GM18498 (cell line): ENCODE data around the gene ZNF446.
"Not testable (repeated sequence)": the region's sequence is repeated elsewhere in the genome, so short reads cannot be mapped to it uniquely, and the experiment has no call there.

ENCODE experiments used
- ATAC-seq: cut with Tn5 transposase; IDR thresholded peaks from one replicate; pipeline ENCODE4 v1.9.1; 2021; ENCODE audit warnings: mild to moderate bottlenecking, moderate library complexity; ENCODE audit not compliant: unreplicated experiment

The ZNF446 gene

DNA sequence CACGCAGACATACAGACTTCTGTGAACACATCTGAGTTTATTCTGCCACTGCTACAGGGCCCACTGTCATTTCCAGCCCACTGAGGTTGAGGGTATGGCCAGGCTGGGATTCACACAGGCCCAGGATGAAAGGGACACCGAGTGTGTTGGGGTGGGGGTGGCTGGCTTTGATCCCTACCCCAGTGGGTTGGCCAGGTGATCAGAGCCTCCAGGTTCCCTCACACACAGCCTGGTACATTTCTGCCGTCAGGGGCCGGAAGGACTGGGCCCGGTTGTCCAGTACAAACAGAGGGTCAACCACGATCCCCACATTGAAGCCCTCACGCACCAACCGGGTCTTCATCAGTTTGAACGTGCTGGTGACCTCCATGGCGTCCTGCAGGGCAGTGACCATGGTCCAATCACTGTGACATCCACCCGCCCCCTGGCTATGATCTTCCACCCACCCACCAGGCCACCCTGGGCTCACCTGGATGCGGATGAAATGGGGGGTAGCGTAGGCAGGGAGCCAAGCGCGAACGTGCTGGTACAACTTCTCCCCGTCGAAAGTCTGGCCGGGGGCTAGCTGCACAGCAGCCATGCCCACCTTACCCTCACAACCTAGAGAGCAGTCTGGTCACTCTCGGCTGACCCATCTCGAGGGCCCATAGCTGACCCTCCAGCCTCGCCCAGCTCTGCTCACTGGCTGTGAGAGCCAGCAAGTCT is 22.3 kb downstream of the ZNF446 start:
- ATAC-seq = no peak

DNA sequence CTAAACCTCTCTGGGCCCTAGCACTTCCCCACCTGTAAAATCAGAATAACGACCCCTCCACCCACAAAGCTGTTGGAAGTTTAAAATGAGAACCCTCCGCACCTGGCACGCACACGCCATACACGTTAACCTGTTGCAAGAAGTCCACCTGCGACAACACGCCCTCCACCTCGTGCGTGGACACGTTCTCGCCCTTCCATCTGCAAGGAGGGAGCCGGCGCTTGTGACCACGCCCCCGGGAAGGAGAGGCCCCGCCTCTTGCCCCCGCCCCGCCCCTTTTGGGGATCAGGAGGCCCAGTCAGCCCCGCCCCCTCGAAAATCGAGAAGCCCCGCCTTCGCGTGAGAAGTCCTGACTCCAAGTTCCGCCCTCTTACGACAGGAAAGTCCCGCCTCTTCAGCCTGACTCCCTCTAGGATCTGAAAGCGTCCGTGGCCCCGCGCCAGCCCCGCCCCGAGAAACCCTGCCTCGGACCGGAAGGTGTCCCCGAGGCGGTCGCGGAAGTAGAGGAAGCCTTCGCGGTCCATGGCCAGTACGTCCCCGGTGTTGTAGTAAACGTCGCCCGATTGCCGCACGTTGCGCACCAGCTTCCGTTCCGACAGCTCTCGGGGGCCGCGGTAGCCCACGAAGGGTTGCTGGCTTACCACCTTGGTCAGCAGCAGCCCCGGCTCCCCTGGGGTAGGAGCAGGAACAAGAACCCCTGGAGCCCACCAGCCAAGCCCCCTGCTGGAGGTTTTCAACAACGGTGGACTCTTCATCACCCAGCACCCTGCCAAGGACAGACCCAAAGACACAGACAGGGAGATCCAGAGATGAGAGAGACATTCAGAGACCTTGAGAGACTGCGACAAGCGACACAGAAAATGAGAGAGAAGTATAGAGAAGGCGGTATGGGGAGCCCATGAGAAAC is 23.1 kb downstream of the ZNF446 start:
- ATAC-seq = peak; percentile 93

DNA sequence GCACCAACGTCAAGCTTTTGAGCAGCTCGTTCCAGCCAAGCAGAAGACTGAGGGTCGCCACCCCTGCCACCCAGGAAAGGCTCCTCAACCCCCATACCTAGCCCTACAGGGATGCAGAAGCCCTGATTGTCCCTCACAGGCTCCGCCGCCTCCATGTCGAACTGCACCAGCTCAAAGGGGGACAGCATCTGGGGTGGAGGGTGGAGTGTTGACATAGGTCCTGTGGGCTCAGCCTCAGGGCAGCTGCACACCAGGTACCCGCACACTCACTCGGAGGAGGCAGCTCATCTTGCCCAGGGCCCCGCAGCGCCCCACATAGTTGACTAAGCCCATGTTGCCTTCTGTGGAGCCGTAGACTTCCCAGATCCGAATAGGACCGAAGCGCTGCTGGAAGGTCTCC is 24.1 kb downstream of the ZNF446 start:
- ATAC-seq = no peak

DNA sequence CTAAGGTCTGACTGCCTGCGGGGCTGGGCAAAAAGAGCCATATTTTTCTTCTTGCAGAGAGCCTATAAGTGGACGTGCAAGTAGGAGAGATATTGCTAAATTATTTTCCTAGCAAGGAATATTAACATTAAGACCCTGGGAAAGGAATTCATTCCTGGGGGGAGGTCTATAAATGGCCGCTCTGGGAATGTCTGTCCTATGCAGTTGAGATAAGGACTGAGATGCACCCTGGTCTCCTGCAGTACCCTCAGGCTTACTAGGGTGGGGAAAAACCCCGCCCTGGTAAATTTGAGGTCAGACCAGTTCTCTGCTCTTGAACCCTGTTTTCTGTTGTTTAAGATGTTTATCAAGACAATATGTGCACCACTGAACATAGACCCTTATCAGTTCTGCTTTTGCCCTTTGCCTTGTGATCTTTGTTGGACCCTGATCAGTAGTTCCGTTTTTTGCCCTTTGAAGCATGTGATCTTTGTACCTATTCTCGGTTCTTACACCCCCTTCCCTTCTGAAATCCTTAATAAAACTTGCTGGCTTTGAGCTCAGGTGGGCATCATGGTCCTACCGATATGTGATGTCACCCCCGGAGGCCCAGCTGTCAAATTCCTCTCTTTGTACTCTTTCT is 31.6 kb downstream of the ZNF446 start:
- ATAC-seq = not testable (repeated sequence)

DNA sequence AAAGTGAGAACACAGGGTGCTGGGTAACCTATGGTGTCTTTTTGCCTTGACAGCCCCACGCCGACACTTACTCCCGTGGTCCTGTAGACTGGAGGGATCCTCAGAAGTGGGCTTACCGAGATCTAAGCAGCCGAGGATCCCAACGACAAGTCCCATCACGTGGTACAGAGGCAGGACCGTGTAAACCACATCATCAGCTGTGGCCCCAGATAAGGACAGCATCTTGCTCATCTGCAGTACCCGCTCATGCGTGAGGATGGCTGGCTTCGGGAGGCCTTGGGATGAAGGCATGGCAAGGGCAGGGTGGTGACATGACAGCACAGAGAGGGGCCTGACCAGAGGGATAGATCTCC is 33.6 kb downstream of the ZNF446 start:
- no peak for ATAC-seq

DNA sequence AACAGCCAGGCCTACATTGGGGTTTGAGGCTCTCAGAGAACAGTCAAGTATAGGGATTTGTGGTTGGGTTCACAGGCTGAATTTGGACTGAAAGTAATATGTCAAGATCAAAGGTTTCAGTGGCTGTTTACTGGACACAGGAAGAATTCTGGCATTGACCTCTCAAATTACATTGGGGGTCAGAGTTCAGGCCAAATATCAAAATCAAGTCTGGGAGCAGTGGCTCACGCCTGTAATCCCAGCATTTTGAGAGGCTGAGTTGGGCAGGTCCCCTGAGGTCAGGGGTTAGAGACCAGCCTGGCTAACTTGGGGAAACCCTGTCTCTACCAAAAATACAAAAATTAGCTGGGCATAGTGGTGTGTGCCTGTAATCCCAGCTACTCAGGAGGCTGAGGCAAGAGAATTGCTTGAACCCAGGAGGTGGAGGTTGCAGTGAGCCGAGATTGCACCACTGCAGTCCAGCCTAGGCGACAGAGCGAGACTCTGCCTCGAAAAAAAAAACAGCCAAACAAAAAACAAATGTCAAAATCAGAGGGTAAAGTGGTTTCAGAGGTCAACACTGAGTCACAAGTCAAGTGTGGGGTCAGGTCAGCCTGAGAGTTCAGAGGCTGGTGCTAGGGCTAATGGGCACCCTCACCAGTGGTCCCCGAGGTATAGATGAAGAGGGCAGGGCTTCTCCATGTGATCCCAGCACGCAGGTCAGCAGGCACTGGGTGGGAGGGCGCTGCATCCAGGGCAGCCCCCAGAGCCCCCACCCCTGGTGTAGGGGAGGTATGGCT is 34.1 kb downstream of the ZNF446 start:
- ATAC-seq = no peak

DNA sequence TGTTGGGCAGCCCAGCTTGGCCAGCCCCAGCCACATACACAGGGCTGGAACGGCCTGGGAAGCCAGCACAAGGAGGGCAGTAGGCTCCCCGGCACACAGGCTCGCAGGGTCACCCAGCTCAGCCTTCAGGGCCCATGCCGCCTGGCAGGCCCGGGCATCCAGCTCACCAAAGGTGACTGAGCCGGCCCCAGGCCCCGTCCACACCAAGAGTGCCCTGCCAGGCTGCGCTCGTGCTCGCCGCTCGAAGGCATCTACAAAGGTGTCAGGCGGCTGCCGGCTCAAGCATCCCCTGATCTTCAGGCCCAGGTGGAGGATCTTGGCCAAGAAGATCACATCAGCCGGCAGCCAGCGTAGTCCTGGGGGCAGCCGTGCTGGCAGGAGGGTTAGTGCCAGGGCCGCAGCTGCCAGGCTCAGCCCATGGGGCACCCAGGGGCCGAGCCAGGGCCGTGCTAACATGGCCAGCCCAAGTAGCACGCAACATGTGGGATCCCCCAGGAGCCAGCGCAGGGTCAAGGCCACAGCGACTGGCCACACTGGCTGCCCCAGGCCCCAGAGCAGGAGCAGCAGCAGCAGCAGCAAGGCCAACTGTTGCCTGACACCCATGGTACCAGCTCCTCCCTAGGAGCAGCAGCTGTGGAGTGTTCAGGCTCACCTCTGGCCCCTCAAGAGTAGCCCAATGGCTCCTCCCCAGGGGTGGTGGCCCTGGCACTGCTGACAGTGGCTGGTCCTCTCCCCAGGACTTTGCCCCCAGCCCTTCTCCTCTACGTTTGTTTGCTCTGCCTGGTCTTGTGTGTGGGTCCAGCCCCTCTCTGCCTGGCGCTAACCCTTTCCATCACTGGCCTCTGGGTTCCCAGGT is 35.4 kb downstream of the ZNF446 start, which contains the start of gene SLC27A5:
SLC27A5 (minus strand) TSS at position 640 of the 856 bp plus-strand sequence; CDS start at position 603, 37 bp downstream.
- no peak for ATAC-seq

DNA sequence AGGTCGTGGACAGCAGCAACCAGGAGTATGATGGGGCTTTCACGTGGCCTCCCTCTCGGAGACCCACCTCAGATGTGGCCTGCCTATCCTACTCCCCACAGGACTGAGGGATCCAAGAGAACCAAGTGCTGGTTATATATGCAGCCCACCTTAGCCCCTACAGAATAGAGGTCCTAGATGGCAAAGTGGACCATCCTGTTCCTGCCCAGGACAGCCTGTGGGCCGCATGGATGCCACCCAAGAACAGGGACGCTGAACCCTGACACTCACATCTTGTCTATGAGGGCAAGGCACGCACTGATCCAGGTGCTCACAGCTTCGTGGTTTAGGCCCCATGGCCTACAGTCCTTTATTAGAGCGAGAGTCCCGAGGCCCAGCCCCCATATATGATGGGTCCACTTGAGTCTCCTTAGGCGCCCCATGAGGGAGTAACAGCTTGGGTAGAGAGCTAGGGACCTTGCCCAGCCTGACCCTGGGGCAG is 37.1 kb downstream of the ZNF446 start:
- ATAC-seq = peak; percentile 2

DNA sequence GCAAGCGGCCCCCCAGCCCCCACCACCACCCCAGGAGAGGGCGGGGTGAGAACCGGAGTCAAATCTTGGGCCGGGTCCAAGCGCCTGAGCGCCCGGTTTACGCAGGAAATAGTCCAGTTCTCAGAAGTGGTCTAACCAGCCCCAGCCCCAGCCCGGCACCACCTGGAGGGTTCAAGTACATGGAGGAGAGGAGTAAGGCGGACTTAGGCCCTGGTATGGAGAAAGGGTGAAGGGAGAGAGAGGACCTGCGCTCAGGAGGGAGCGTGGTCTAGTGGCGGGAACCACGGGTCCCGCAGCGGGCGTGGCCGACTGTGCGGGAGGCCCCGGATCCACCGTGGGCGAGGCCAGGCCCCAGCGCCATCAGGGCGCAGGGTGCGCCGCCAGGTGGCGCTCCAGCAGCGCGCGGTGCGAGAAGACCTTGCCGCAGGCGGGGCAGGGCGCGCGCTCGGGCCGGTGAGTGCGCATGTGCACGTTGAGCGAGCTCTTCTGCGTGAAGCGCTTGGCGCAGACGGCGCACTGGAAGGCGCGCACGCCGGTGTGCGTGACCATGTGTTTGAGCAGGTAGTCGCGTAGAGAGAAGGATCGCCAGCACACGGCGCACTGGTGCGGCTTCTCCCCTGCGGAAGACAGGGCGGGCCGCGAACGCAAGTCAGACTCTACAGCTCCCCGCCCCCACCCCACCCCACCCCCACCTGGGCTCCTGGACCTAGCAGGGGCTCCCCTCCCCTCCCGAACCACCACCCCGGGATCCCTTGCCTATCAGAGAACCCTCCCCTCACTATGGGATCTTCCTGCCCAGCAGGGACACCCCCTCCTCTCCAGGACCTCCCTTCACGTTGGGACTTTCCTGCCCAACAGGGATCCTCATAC is 37.8 kb downstream of the ZNF446 start:
- peak; percentile 81 for ATAC-seq

DNA sequence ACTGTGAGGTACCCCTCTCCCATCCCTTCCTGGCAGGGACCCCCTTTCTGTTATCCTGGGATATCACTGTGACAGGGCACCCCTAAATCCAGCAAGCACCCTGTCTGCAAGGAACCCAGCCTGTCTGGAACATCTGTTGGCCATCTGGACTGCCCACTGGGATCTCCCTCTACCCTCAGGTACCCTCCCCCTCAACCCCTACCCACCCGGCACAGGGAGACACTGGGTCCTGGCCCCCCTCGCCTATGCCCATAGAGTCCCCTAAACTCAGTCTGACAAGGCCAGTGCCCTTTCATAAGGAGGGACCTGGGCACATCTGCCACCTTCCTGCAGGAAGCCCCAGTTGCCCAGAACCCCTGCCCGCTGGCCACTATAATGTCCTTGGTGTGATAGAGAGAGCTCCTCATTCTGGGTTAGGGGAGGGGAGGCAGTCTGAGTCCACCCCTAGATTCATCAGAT is 38.4 kb downstream of the ZNF446 start:
- ATAC-seq = no peak

DNA sequence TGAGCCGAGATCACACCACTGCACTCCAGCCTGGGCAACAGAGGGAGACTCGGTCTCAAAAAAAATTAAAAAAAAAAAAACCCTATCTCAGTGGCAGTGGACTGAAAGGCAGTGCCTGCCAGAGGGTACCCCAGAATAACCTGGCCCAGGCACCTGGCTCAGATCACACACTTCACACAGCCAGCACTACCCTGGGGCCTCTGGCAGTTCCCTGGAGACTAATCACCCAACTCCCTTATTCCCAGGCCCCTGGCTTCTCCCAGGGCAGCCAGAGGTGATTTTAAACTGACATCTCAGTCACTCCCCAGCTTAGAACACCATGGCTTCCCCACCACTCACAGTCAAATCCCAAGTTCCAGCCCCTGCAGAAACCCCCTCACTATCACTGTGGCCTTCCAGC is 39.1 kb downstream of the ZNF446 start:
- ATAC-seq = no peak

DNA sequence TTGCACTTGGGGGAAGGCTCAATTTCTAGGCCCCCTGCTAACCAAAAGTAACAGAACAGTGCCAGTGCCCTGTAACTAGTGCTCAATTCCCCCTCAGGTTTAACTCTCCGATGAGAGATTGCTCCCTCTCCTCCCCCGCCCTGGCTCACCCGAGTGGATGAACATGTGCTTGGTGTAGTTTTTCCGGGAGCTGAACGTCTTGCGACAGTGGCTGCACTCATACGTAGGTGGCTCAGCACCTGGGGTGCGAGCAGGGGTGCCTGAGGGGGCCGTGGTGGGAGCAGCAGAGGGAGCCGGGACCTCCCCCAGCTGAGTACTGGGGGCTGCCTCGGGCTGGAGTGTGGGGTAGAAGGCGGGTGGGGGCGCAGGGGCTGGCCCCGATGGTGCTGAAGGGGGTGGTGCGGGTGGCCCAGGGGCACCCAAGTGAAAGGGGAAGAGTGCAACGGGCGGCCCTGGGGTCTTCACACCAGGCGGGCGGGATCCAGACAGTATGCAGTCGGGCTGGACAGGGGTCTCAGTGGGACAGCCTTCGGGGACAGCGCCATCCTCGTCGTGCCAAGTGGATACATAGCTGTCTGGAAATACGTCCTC is 40.2 kb downstream of the ZNF446 start:
- ATAC-seq = no peak

DNA sequence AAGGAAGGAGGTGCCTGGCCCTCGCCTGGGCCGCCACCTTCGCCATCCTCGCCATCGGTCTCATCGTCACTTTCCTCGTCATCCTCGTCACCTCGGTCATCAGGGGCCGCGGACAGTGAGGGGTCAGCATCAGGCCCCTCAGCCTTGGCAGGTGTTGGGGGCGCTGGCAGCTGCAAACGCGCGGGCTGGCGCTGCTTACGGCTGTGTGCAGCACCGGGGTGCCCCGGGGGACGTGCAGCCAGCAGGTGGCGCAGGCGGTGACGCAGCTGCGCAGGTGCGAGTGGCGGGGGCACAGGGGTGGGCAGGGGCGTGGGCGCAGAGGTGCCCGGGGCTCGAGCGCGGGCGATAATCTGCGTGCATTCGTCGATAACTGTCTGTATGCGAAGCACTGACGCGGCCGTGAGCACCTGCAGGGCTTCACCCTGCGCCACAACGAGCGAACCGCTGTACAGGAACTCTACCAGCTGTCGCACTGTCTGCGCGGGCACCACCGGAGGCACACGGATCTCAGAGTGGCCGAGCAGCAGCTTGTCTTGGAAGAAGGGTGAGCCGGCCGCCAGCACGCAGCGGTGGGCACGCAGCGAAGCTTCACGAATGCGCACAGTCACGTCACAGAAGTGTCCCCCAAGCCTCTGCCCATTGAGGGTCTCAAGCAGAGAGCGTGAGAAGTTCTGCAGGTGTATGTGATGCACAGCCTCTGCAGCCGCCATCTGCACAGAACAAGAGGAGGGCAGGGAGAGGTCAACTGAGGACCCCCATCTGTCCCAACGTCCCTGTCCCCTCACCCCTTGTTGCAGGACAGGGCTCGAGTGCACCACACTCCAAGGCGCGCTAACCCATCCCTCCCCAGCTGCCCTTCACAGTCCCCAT is 41.0 kb downstream of the ZNF446 start:
- ATAC-seq = no peak

DNA sequence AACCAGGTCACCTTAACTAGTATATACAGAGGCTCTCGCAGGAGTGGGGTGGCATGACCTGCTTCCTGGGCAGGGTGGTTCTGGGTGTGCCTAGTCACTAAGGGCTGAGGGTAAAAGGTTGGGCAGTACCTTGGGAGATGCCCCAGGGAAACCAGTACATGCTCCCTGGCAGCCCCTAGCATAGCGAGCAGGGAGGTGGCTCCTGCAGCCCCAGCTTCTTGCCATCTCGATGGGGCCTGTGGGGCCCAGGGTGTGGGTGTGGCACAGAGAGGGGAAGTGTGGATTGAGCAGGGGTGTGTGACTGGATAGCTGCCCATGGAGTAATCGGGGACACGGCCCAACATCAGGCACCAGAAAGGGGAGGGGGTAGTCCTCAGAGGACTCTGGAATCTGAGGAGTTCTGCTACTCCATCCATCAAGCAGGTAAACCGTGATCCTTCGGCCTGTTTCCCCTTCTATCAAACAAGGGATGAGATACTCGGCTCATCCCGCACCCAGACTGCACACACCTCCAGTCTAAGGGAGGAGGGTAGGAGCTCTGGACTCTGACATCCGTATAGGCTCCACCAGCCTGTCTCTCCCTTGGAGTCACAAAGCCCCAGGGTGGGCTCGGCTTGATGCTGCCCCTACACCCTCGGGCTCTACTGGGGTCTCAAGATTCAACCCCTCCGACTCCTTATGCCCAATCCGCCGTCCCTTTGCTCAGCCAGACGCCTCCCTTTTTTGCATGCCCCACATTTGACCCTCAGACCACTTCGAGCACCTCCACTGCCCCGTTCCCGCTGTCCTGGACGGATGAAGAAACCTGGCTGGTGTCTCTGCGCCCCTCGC is 42.3 kb downstream of the ZNF446 start:
- ATAC-seq = no peak

DNA sequence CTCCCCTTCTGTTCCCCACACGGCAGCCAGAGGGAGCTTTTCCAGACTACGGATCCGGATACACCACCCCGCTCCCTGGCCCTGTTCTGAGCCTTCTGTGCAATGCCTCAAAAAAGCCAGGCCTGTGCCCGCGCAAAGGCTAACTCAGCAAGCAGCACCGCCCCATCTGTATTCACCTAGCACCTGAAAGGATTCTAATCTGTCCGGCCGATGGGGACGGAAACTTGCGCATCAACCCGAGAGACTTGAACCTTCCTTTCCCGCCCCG is 42.9 kb downstream of the ZNF446 start:
- no peak for ATAC-seq

DNA sequence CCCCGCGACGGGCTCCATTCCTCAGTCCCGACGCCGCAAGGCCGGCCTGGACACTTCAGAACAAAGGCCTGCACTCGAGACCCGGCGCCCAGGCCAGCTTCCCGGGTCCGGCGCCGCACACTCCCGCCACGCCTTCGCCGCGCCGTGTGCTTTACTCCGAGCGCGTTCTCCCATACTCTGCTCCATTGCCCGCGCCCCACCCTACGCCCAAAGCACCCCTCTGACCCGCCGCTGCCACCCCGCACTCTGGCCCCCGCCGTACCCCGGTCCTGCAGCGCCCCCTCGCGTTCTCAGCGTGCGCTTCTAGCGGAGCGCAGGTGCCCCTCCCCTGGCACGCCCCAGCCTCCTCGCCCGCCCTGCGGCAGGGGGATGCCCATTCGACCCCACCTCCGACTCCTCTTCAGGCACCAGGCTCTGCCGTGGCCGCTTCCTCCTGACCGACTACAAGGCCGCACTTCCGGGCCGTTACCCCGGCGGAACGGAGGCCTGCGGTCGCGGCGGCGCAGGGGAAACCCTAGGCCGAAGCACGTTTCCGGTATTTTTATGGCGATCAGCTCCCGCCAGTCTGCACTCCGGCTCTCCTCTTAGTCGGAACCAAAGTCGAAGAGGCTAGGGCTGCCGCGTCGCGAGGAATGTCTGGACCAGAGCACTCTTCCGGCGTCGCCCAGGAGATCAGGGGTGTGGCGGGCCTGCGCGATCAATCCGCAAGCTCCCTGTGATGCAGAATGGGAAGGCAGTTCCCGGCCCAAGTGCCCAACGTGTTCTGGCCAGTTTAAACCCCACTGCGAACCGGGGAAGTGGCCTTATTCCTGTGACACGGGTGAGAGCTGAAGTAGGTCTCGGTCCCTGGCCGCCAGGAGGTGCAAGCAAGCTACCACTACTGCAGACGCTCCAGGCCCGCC is 43.5 kb downstream of the ZNF446 start, which contains the start of gene ZBTB45:
ZBTB45 (minus strand) TSS at position 456 of the 902 bp plus-strand sequence. CDS start 2,137 bp downstream, outside the sequence.
- ATAC-seq = peak; percentile 87
